SU-DHL-6 (cell line): ENCODE data around the gene LRRC8E.
"Not testable (repeated sequence)": the region's sequence is repeated elsewhere in the genome, so short reads cannot be mapped to it uniquely, and the experiment has no call there.

Source experiments
- H2AFZ ChIP-seq: fragments of 200-600 bp; sonication (generic); 2 replicates; pipeline ENCODE4 v1.6.1; 2014; ENCODE audit warnings: low read depth, mild to moderate bottlenecking, moderate library complexity, mixed read lengths, antibody characterized with exemption, low read length; ENCODE audit not compliant: severe bottlenecking
- H3F3A ChIP-seq: fragments of 200-600 bp; shearing (Covaris generic); 2 replicates; pipeline ENCODE4 v1.6.0; 2016; ENCODE audit warnings: antibody characterized with exemption, mild to moderate bottlenecking; ENCODE audit not compliant: insufficient read depth
- H3K27ac ChIP-seq: fragments of 200-600 bp; sonication (generic); 2 replicates; pipeline ENCODE4 v1.5.1; 2016; ENCODE audit warnings: low read depth, mild to moderate bottlenecking, low read length, moderate library complexity, mixed read lengths
- H3K27me3 ChIP-seq: fragments of 200-600 bp; sonication (generic), shearing (Covaris generic); 2 replicates; pipeline ENCODE4 v1.6.0; 2014; ENCODE audit warnings: mild to moderate bottlenecking, low read length
- H3K36me3 ChIP-seq: fragments of 200-600 bp; sonication (generic); 2 replicates; pipeline ENCODE4 v1.6.1; 2014; ENCODE audit warnings: mild to moderate bottlenecking, low read length, mixed read lengths
- H3K4me2 ChIP-seq: fragments of 300-600, 200-600 bp; shearing (Covaris generic), sonication (generic); 2 replicates; pipeline ENCODE4 v1.6.0; 2014; ENCODE audit warnings: low read length, low read depth, mild to moderate bottlenecking; ENCODE audit not compliant: poor library complexity, severe bottlenecking
- H3K4me3 ChIP-seq: fragments of 200-600 bp; sonication (generic); 2 replicates; pipeline ENCODE4 v1.5.1; 2014; ENCODE audit warnings: antibody characterized with exemption, low read length, mild to moderate bottlenecking, mixed read lengths; ENCODE audit not compliant: insufficient read depth, poor library complexity, severe bottlenecking
- H3K79me2 ChIP-seq: fragments of 200-600 bp; sonication (generic); 2 replicates; pipeline ENCODE4 v1.6.1; 2014; ENCODE audit warnings: mild to moderate bottlenecking, low read length, moderate library complexity; ENCODE audit not compliant: insufficient read depth
- H3K9ac ChIP-seq: fragments of 200-600 bp; sonication (generic); 2 replicates; pipeline ENCODE4 v1.7.0; 2014; ENCODE audit warnings: mild to moderate bottlenecking, low read length
- H3K9me2 ChIP-seq: fragments of 200-600 bp; sonication (generic); replicated peaks from 2 replicates; pipeline ENCODE4 v1.6.1; 2014; ENCODE audit warnings: low read length; ENCODE audit not compliant: insufficient read depth
- H3K9me3 ChIP-seq: fragments of 200-600 bp; sonication (generic); 2 replicates; pipeline ENCODE4 v1.6.1; 2014; ENCODE audit warnings: low read length, mixed read lengths; ENCODE audit not compliant: insufficient read depth
- H4K20me1 ChIP-seq: fragments of 200-600 bp; sonication (generic); 2 replicates; pipeline ENCODE4 v1.6.1; 2014; ENCODE audit warnings: low read depth, mild to moderate bottlenecking, antibody characterized with exemption, low read length, moderate library complexity, mixed read lengths
- CTCF ChIP-seq: fragments of 200-600 bp; sonication (generic); IDR thresholded peaks from one replicate; pipeline ENCODE4 v1.5.1; 2017; ENCODE audit warnings: antibody characterized with exemption, mild to moderate bottlenecking, low read length, moderate library complexity; ENCODE audit not compliant: insufficient read depth, poor library complexity, severe bottlenecking
- EZH2phosphoT487 ChIP-seq: fragments of 200-600 bp; sonication (generic), shearing (Covaris generic); conservative IDR thresholded peaks from 2 replicates; pipeline ENCODE4 v1.6.1; 2018; ENCODE audit warnings: mild to moderate bottlenecking, antibody characterized with exemption, low read length, moderate library complexity, mixed read lengths

LRRC8E gene

GRCh38 chr19:7888826-7889217, 512 bp downstream of the LRRC8E start:
- Histone ChIP-seq H3K9me2 (no peaks in the 10 kb centered on the region), H3F3A (no peaks in the 10 kb centered on the region), H3K9ac (no peak overlapping the region), H3K27me3 (no peaks in the 10 kb centered on the region), H3K27ac (no peak overlapping the region), H3K4me3 (no peak overlapping the region), H3K9me3 (no peaks in the 10 kb centered on the region), H4K20me1 (no peaks in the 10 kb centered on the region), H2AFZ (no peak overlapping the region), H3K36me3 (no peaks in the 10 kb centered on the region), H3K4me2 (no peak overlapping the region), H3K79me2 (no peaks in the 10 kb centered on the region)
- TF ChIP-seq CTCF (no peak), EZH2phosphoT487 (no peak)

- not testable (repeated sequence) for H3K4me3 ChIP-seq, H3K9me2 ChIP-seq, H3K9me3 ChIP-seq, H3K27ac ChIP-seq, H3F3A ChIP-seq, H3K4me2 ChIP-seq, H2AFZ ChIP-seq, H3K27me3 ChIP-seq, H4K20me1 ChIP-seq, H3K79me2 ChIP-seq, H3K36me3 ChIP-seq, H3K9ac ChIP-seq
Observed at GRCh38 chr19:7893362-7894101, 5.2 kb downstream of the LRRC8E start.

- Histone ChIP-seq H3K4me2 (no peak overlapping the region), H3K36me3 (no peaks in the 10 kb centered on the region), H3K9me2 (no peaks in the 10 kb centered on the region), H3K9me3 (no peaks in the 10 kb centered on the region), H3K9ac (no peak overlapping the region), H3F3A (no peaks in the 10 kb centered on the region), H4K20me1 (no peaks in the 10 kb centered on the region), H3K27me3 (no peaks in the 10 kb centered on the region), H2AFZ (no peak overlapping the region), H3K27ac (no peak overlapping the region), H3K79me2 (no peaks in the 10 kb centered on the region), H3K4me3 (no peak overlapping the region)
- TF ChIP-seq EZH2phosphoT487 (no peak), CTCF (no peak)
Observed at GRCh38 chr19:7894612-7895309, 6.5 kb downstream of the LRRC8E start.

DNA sequence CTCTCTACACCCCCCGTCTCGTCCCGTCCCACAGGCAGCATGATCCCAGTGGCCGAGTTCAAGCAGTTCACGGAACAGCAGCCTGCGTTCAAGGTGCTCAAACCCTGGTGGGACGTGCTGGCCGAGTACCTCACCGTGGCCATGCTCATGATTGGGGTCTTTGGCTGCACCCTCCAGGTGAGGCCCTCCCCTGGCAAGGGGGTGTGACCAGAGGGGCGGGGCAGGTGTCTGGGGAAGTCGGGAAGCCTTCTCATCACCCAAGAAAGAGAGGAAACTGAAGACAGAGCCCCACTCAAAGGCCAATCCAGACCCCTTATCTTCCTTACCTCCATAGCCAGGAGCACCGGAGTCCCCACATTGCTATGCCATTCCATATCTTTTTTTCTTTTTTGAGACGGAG, 7.3 kb downstream of the LRRC8E start:
- H3K27ac ChIP-seq: no peak overlapping the region
- H3K9ac ChIP-seq: no peak overlapping the region
- no peak for TF ChIP-seq EZH2phosphoT487

More for the DNA sequence above, 7.3 kb downstream of the LRRC8E start:
- Histone ChIP-seq H2AFZ (no peak overlapping the region), H3K9me3 (no peaks in the 10 kb centered on the region), H3K79me2 (no peaks in the 10 kb centered on the region), H4K20me1 (no peaks in the 10 kb centered on the region), H3K4me3 (no peak overlapping the region), H3K27me3 (no peaks in the 10 kb centered on the region), H3F3A (no peaks in the 10 kb centered on the region), H3K36me3 (no peaks in the 10 kb centered on the region), H3K4me2 (no peak overlapping the region), H3K9me2 (no peaks in the 10 kb centered on the region)
